Neutrophil (primary cell): ENCODE measurements around the gene FAM3D.

Source experiments
- H3K27ac ChIP-seq: fragments of 200-600 bp; sonication (generic); 2 replicates; pipeline ENCODE4 v1.5.1; 2016; ENCODE audit warnings: mild to moderate bottlenecking, moderate library complexity
- H3K27me3 ChIP-seq: fragments of 200-600 bp; sonication (generic); 2 replicates; pipeline ENCODE4 v1.6.0; 2016; ENCODE audit warnings: mild to moderate bottlenecking
- H3K36me3 ChIP-seq: fragments of 200-600 bp; sonication (generic); 2 replicates; pipeline ENCODE4 v1.5.1; 2017
- H3K4me1 ChIP-seq, 2 experiments: fragments of 200-600 bp in 1 of 2; sonication (generic) in 1 of 2; 1 replicate in 1 of 2; 2 replicates in 1 of 2; pipeline versions ENCODE4 v1.5.1 to v1.6.1; 2013 to 2016; ENCODE audit warnings: low read depth in 1 of 2, low read length in 1 of 2, mild to moderate bottlenecking in 1 of 2, moderate library complexity in 1 of 2; ENCODE audit not compliant: control insufficient read depth in 1 of 2, insufficient read depth in 1 of 2
- H3K4me3 ChIP-seq, 2 experiments: fragments of 200-600 bp in 1 of 2; sonication (generic) in 1 of 2; 1 replicate in 1 of 2; 2 replicates in 1 of 2; pipeline ENCODE4 v1.5.1; 2013 to 2016; ENCODE audit warnings: low read depth in 1 of 2, low read length in 1 of 2, mild to moderate bottlenecking in 1 of 2, moderate library complexity in 1 of 2
- H3K9me3 ChIP-seq: fragments of 200-600 bp; sonication (generic); 2 replicates; pipeline ENCODE4 v1.5.1; 2016
- CTCF ChIP-seq: fragments of 200-600 bp; sonication (generic); IDR thresholded peaks from 2 replicates; pipeline ENCODE4 v1.5.1; 2016; ENCODE audit warnings: antibody characterized with exemption

FAM3D gene

GRCh38 chr3:58651276-58651675, 15.3 kb downstream of the FAM3D start:
- Histone ChIP-seq H3K27me3 (no peaks in the 10 kb centered on the region), H3K36me3 (no peaks in the 10 kb centered on the region), H3K4me3 (no peak overlapping the region), H3K27ac (no peak overlapping the region), H3K9me3 (no peaks in the 10 kb centered on the region), H3K4me1 (no peaks in the 10 kb centered on the region)
- no peak for TF ChIP-seq CTCF

GRCh38 chr3:58647381-58648141, 19.0 kb downstream of the FAM3D start:
- H3K9me3 ChIP-seq, result no peaks in the 10 kb centered on the region
- no peaks in the 10 kb centered on the region for H3K4me1 ChIP-seq
- TF ChIP-seq CTCF, result no peak
- H3K27ac ChIP-seq, result no peak overlapping the region
- no peaks in the 10 kb centered on the region for H3K36me3 ChIP-seq
- H3K4me3 ChIP-seq, result no peak overlapping the region
- no peaks in the 10 kb centered on the region for H3K27me3 ChIP-seq

- Histone ChIP-seq H3K4me3 (no peak overlapping the region), H3K4me1 (no peaks in the 10 kb centered on the region), H3K36me3 (no peaks in the 10 kb centered on the region), H3K9me3 (no peaks in the 10 kb centered on the region), H3K27me3 (no peaks in the 10 kb centered on the region), H3K27ac (no peak overlapping the region)
- TF ChIP-seq CTCF, result no peak
Measured at GRCh38 chr3:58646503-58646902, 20.1 kb downstream of the FAM3D start.

- H3K36me3 ChIP-seq, result no peaks in the 10 kb centered on the region
- no peaks in the 10 kb centered on the region for H3K27me3 ChIP-seq
- H3K4me3 ChIP-seq, result no peak overlapping the region
Measured at GRCh38 chr3:58645726-58646125, 20.8 kb downstream of the FAM3D start.

GRCh38 chr3:58642846-58643245, 23.7 kb downstream of the FAM3D start:
- H3K27me3 ChIP-seq, result no peaks in the 10 kb centered on the region
- H3K9me3 ChIP-seq, result no peaks in the 10 kb centered on the region
- no peak for TF ChIP-seq CTCF
- no peak overlapping the region for H3K4me3 ChIP-seq
- H3K27ac ChIP-seq, result no peak overlapping the region
- H3K4me1 ChIP-seq, result no peaks in the 10 kb centered on the region
- H3K36me3 ChIP-seq, result no peaks in the 10 kb centered on the region

More at GRCh38 chr3:58645726-58646125, 20.8 kb downstream of the FAM3D start:
- H3K4me1 ChIP-seq, result no peaks in the 10 kb centered on the region
- no peak overlapping the region for H3K27ac ChIP-seq
- H3K9me3 ChIP-seq, result no peaks in the 10 kb centered on the region
- TF ChIP-seq CTCF, result no peak
